Sigmoid colon (tissue), 7 donors: ENCODE results near the gene ADAMTS17. TPM values are rescaled to one million over a fixed set of nuclear protein-coding genes. Genes with fewer than 3 reads are reported as not detected.

Source experiments
- DNase-seq: peaks from one replicate; pipeline ENCODE4 v3.0.0-alpha.2; 2019
- H3K27ac ChIP-seq, 4 donors: fragments of 200-600 bp; sonication (generic); one replicate each; pipeline ENCODE4 v1.5.1; 2016 to 2019; ENCODE audit warnings: mild to moderate bottlenecking in 1 of 4
- H3K27me3 ChIP-seq, 3 donors: fragments of 200-600 bp; sonication (generic); one replicate each; pipeline ENCODE4 v1.5.1; 2019; ENCODE audit warnings: mild to moderate bottlenecking in 1 of 3
- H3K36me3 ChIP-seq, 4 donors: fragments of 200-600 bp; sonication (generic); one replicate each; pipeline ENCODE4 v1.5.1; 2016 to 2019
- H3K4me1 ChIP-seq, 4 donors: fragments of 200-600 bp; sonication (generic); one replicate each; pipeline ENCODE4 v1.5.1; 2017 to 2019
- H3K4me3 ChIP-seq, 4 donors: fragments of 200-600 bp; sonication (generic); one replicate each; pipeline ENCODE4 v1.5.1; 2017 to 2019; ENCODE audit warnings: mild to moderate bottlenecking in 2 of 4, moderate library complexity in 1 of 4
- H3K9me3 ChIP-seq, 4 donors: fragments of 200-600 bp in 3 of 4; sonication (generic) in 3 of 4; one replicate each; pipeline versions ENCODE4 v1.5.1 to v1.6.1; 2013 to 2019
- EP300 ChIP-seq, 4 donors: sonication (generic); formaldehyde crosslinking; IDR thresholded peaks; one replicate each; pipeline ENCODE4 v1.6.1; 2017; ENCODE audit warnings: antibody characterized with exemption in 4 of 4
- POLR2A ChIP-seq, 2 donors: fragments of 450-650 bp; IDR thresholded peaks; one replicate each; pipeline ENCODE4 v1.6.1; 2016; ENCODE audit warnings: antibody characterized with exemption in 2 of 2, mild to moderate bottlenecking in 2 of 2, moderate library complexity in 2 of 2
- POLR2AphosphoS5 ChIP-seq, 4 donors: sonication (generic); formaldehyde crosslinking; IDR thresholded peaks; one replicate each; pipeline ENCODE4 v1.6.1; 2017; ENCODE audit warnings: antibody characterized with exemption in 4 of 4
- WGBS, 2 donors: extraction: QIAGEN DNeasy Blood & Tissue Kit; methylation state at CpG; one replicate each; pipeline ENCODE4 v1.1.7; 2013; 5-methylcytosine and 5-hydroxymethylcytosine counted together
- intact Hi-C: fragments of 100-400 bp; cut with DNase I; formaldehyde crosslinking; loops from one replicate; pipeline ENCODE4 v1.15.1; 2023
- polyA plus RNA-seq, 3 donors: library from polyadenylated mRNA; stranded (reverse); fragments of 200-250 nt; gene quantifications; one replicate each; pipeline ENCODE4 v1.2.3, GENCODE V29; 2013
- total RNA-seq, 4 donors: library from RNA; depleted of rRNA; stranded (reverse); fragments of >200 nt; gene quantifications; one replicate each; pipeline ENCODE4 v1.1.0, GENCODE V29; 2016
- TF ChIP-seq, protein P1 (sequence below), 4 experiments: fragments of 450-650 bp in 3 of 4; fragments of 200-600 bp in 1 of 4; IDR thresholded peaks; one replicate each; pipeline ENCODE4 v1.5.1; 2016 to 2019; ENCODE audit warnings: antibody characterized with exemption in 4 of 4, mild to moderate bottlenecking in 3 of 4, moderate library complexity in 2 of 4
- donor health status: healthy with polysubstance abuse.
- donor health status: Bipolar disorder and iron deficiency.
- donor health status: healthy.

The ADAMTS17 gene
- total and polyA plus RNA-seq, 7 donors, result 0.46 to 3.6 (median 1.2) TPM

GRCh38 chr15:100250176-100250800 lies 91.5 kb downstream of the ADAMTS17 start:
- H3K27me3 ChIP-seq, result no peaks in the 10 kb centered on the region
- DNase-seq, result no peak

DNA sequence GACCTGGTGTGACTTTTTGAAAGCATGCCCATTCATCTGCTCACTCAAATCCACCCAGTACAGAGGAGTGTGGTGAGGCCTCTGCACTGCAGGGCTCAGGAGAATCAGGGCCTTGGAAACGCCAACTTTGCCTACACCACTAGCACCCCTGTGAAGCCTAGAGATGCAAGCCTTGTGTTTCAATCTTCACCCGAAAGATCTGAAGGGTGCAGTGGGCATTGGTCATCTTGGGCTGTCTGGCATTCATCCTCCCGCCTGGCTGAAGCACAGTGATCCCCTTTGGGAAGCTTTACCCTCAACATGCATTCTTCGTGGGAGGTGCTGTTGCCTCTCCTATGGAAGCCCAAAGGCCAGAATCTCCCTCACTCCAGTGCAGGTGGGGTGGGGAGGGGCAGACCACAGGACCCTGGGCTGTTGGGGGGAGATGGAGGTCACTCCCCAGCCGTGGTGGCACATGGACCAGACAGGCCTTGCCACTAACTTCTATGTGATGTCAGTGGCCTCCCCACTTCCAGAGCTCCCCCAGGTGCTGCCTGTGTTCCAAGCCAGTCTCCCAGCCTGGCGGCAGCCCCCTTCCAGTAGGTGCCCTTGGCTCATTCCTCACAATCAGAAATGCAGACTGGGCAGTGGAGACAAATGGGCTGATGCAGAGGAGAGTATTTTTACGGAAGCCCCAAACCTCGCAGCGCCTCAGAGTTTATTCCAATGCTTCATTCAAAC lies 92.5 kb downstream of the ADAMTS17 start:
- no peaks in the 10 kb centered on the region for H3K27me3 ChIP-seq
- no peak for DNase-seq
- no peak overlapping the region for H3K4me3 ChIP-seq
- no peaks in the 10 kb centered on the region for H3K9me3 ChIP-seq
- H3K36me3 ChIP-seq, result no peaks in the 10 kb centered on the region
- intact Hi-C loops, result no loop called here
- 89 to 90% methylated on average over 9 of the region's 9 CpGs for WGBS, 2 donors
- TF ChIP-seq POLR2A (IDR thresholded peaks at IDR 0.05) (no peak), POLR2AphosphoS5 (IDR thresholded peaks at IDR 0.05) (no peak), EP300 (IDR thresholded peaks at IDR 0.05) (no peak)
- TF ChIP-seq, protein P1, sequence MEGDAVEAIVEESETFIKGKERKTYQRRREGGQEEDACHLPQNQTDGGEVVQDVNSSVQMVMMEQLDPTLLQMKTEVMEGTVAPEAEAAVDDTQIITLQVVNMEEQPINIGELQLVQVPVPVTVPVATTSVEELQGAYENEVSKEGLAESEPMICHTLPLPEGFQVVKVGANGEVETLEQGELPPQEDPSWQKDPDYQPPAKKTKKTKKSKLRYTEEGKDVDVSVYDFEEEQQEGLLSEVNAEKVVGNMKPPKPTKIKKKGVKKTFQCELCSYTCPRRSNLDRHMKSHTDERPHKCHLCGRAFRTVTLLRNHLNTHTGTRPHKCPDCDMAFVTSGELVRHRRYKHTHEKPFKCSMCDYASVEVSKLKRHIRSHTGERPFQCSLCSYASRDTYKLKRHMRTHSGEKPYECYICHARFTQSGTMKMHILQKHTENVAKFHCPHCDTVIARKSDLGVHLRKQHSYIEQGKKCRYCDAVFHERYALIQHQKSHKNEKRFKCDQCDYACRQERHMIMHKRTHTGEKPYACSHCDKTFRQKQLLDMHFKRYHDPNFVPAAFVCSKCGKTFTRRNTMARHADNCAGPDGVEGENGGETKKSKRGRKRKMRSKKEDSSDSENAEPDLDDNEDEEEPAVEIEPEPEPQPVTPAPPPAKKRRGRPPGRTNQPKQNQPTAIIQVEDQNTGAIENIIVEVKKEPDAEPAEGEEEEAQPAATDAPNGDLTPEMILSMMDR (IDR thresholded peaks at IDR 0.05), result no peak
- peaks cover 0 to 4% (median 0%) of the 10 kb centered on the region in 4 donors for H3K4me1 ChIP-seq
- H3K27ac ChIP-seq, result no peak overlapping the region

More at GRCh38 chr15:100250176-100250800, 91.5 kb downstream of the ADAMTS17 start:
- no peak for TF ChIP-seq POLR2A (IDR thresholded peaks at IDR 0.05)
- TF ChIP-seq, protein P1 (IDR thresholded peaks at IDR 0.05), result no peak
- TF ChIP-seq POLR2AphosphoS5 (IDR thresholded peaks at IDR 0.05), result no peak
- no peak for TF ChIP-seq EP300 (IDR thresholded peaks at IDR 0.05)
- 78 to 87% methylated on average over 10 of the region's 10 CpGs for WGBS, 2 donors
- Histone ChIP-seq H3K36me3 (no peaks in the 10 kb centered on the region), H3K4me3 (no peak overlapping the region), H3K27ac (no peak overlapping the region), H3K4me1 (peaks cover 0 to 4% (median 0%) of the 10 kb centered on the region in 4 donors), H3K9me3 (no peaks in the 10 kb centered on the region)
- intact Hi-C loops, result no loop called here

DNA sequence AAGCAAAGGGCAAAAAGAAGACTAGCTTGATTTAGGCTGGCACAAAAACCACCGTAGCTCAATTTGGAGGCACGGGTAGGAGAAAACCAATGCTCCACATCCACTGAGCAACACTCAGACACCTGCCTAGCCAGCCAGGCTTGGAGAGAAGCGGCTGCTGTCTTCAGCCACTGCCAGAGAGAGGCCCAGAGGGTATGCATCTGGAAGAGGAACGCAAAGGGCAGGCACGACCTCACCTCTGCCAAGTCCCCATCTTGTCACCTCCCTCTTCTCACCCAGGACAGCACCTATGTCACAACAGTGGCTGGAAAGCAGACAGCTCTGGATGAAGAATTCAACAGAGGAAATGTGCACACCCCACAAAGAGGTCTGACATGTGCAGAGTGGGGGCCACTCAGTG lies 93.5 kb downstream of the ADAMTS17 start:
- intact Hi-C loops, result no loop called here
- DNase-seq, result no peak

GRCh38 chr15:100247228-100248225 lies 94.2 kb downstream of the ADAMTS17 start:
- peaks cover 0 to 4% (median 0%) of the 10 kb centered on the region in 4 donors for H3K4me1 ChIP-seq
- DNase-seq, result no peak
- H3K9me3 ChIP-seq, result no peaks in the 10 kb centered on the region
- intact Hi-C loops, result no loop called here
- H3K27ac ChIP-seq, result no peak overlapping the region
- H3K36me3 ChIP-seq, result no peaks in the 10 kb centered on the region
- 86 to 87% methylated on average over 21 of the region's 21 CpGs for WGBS, 2 donors
- TF ChIP-seq POLR2A (IDR thresholded peaks at IDR 0.05) (no peak), POLR2AphosphoS5 (IDR thresholded peaks at IDR 0.05) (no peak), EP300 (IDR thresholded peaks at IDR 0.05) (no peak)
- TF ChIP-seq, protein P1 (IDR thresholded peaks at IDR 0.05), result no peak
- H3K27me3 ChIP-seq, result no peaks in the 10 kb centered on the region
- H3K4me3 ChIP-seq, result no peak overlapping the region

More for the DNA sequence above, 93.5 kb downstream of the ADAMTS17 start:
- Histone ChIP-seq H3K27me3 (no peaks in the 10 kb centered on the region), H3K4me3 (no peak overlapping the region), H3K9me3 (no peaks in the 10 kb centered on the region), H3K4me1 (peaks cover 0 to 4% (median 0%) of the 10 kb centered on the region in 4 donors), H3K36me3 (no peaks in the 10 kb centered on the region), H3K27ac (no peak overlapping the region)
- TF ChIP-seq EP300 (IDR thresholded peaks at IDR 0.05) (no peak), POLR2A (IDR thresholded peaks at IDR 0.05) (no peak), POLR2AphosphoS5 (IDR thresholded peaks at IDR 0.05) (no peak)
- TF ChIP-seq, protein P1 (IDR thresholded peaks at IDR 0.05), result no peak
- 91 to 92% methylated on average over 5 of the region's 5 CpGs for WGBS, 2 donors
